Measurements from ENCODE around the gene CSTB. TPM values are rescaled to one million over a fixed set of nuclear protein-coding genes. Genes with fewer than 3 reads are reported as not detected.

CSTB gene
- polyA plus RNA-seq, 1 experiment: 58.2 TPM

DNA sequence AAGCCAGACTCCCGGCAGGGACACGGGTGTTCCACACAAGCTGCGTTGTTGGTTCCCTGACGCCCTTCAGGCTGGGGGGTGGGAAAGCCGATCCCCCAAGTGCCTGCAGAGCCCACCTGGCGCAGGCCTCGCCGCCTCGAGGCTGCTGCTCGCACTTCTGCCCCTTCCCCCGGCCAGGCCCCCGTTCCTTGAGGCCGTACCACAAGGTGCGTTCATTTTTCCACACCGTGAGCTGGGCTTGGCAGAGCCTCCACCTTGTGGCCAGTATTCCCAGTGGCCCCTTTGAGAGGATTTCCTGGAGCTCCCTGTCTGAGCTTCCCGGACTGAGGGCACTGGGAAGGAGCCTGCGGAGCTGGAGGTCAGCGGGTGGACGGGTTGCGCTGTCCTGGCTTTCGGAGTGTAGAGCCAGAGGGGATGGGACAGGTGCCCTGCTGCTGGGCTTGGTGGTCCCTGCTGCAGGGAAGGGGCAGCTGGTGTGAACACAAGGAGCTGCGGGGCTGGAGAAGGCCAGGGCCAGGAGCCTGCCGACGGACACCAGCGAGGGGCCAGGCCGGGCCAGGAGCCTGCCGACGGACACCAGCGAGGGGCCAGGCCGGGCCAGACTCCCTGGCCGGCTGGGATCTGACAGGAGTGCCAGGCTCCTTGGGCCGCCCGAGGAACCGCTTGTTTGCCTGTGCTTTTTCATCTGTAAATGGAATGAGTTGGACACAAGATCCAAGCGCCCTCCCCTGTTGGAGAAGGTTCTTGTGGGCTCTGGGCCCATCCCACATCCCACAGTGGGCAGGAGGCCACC, 38.8 kb downstream of the CSTB start:
- no peaks in the 10 kb centered on the region for H3K27me3 ChIP-seq (ENCODE audit: control insufficient read depth, insufficient read depth, low read length)
- ChIA-PET POLR2A (no interaction called here), CTCF (no interaction called here)
- TF ChIP-seq, protein P1, sequence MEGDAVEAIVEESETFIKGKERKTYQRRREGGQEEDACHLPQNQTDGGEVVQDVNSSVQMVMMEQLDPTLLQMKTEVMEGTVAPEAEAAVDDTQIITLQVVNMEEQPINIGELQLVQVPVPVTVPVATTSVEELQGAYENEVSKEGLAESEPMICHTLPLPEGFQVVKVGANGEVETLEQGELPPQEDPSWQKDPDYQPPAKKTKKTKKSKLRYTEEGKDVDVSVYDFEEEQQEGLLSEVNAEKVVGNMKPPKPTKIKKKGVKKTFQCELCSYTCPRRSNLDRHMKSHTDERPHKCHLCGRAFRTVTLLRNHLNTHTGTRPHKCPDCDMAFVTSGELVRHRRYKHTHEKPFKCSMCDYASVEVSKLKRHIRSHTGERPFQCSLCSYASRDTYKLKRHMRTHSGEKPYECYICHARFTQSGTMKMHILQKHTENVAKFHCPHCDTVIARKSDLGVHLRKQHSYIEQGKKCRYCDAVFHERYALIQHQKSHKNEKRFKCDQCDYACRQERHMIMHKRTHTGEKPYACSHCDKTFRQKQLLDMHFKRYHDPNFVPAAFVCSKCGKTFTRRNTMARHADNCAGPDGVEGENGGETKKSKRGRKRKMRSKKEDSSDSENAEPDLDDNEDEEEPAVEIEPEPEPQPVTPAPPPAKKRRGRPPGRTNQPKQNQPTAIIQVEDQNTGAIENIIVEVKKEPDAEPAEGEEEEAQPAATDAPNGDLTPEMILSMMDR (IDR thresholded peaks at IDR 0.05; ENCODE audit: insufficient read depth, low read depth, low read length): no peak
- peaks cover 14% of the 10 kb centered on the region for H3K36me3 ChIP-seq (ENCODE audit: control insufficient read depth, insufficient read depth, low read length)
- no peak for DNase-seq (ENCODE audit: low read depth)
- H3K4me3 ChIP-seq (ENCODE audit: low read depth, low read length): no peak overlapping the region

DNA sequence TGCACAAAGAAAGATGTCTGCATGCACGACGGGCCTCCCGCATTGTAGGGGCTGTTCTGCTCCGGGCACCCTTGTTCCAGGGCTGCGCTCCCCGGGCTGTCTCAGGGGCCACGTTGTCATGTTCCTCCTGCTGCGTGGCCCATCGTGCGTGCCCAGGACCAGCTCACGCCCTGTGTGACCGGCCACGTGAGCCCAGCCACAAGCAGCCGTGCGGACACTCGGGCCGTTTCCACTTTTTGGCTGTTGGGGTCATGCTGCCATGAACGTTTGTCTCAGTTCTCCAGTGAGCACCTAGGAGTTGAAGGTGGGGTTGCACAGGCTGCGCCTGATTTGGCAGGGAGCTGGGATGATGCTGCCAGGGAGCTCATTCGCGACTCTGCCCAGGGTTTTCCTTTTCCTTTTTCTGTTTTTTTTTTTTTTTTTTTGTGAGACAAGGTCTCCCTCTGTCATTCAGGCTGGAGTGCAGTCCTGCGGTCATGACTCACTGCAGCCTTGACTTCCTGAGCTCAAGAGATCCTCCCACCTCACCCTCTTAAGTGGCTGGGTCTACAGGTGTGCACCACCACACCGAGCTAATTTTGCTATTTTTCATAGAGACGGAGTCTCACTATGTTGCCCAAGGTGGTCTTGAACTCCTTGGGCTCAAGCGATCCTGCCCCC, 39.8 kb downstream of the CSTB start:
- TF ChIP-seq, protein P1 (IDR thresholded peaks at IDR 0.05; ENCODE audit: insufficient read depth, low read depth, low read length): no peak
- POLR2A ChIA-PET: no interaction called here
- CTCF ChIA-PET: no interaction called here
- Histone ChIP-seq H3K36me3 (ENCODE audit: control insufficient read depth, insufficient read depth, low read length) (peaks cover 10% of the 10 kb centered on the region), H3K4me3 (ENCODE audit: low read depth, low read length) (no peak overlapping the region), H3K27me3 (ENCODE audit: control insufficient read depth, insufficient read depth, low read length) (no peaks in the 10 kb centered on the region)
- no peak for DNase-seq (ENCODE audit: low read depth)

- DNase-seq (ENCODE audit: low read depth): no peak
- Histone ChIP-seq H3K4me3 (ENCODE audit: low read depth, low read length) (no peak overlapping the region), H3K27me3 (ENCODE audit: control insufficient read depth, insufficient read depth, low read length) (no peaks in the 10 kb centered on the region), H3K36me3 (ENCODE audit: control insufficient read depth, insufficient read depth, low read length) (peaks cover 10% of the 10 kb centered on the region)
- POLR2A ChIA-PET: no interaction called here
- TF ChIP-seq, protein P1 (IDR thresholded peaks at IDR 0.05; ENCODE audit: insufficient read depth, low read depth, low read length): no peak
- CTCF ChIA-PET: no interaction called here
These were observed 40.6 kb downstream of the CSTB start for GRCh38 chr21:43735236-43736091.

- ChIA-PET CTCF (no interaction called here), POLR2A (no interaction called here)
- Histone ChIP-seq H3K4me3 (ENCODE audit: low read depth, low read length) (no peak overlapping the region), H3K27me3 (ENCODE audit: control insufficient read depth, insufficient read depth, low read length) (no peaks in the 10 kb centered on the region), H3K36me3 (ENCODE audit: control insufficient read depth, insufficient read depth, low read length) (peaks cover 10% of the 10 kb centered on the region)
- TF ChIP-seq, protein P1 (IDR thresholded peaks at IDR 0.05; ENCODE audit: insufficient read depth, low read depth, low read length): no peak
- DNase-seq (ENCODE audit: low read depth): no peak
These were observed 41.2 kb downstream of the CSTB start for GRCh38 chr21:43734928-43735229.
